ENCODE results near the gene CAPN15.

DNA sequence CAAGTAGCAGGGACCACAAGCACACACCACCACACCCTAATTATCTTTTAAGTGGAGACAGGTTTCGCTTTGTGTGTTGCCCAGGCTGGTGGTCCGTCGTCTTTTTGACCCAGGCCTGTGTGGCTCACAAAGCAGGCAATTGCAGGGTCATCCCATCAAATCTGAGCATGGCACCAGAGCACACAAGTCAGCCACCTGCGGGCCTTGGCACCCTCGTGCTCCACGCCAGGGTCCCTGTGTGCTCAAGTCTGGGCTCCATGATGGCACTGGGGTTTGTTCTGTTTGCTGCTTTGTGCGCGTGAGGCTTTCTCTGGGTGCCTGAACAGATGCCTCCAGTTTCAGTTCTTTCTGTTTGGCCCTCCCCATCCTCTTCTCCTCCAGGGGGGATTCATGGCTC is 2.4 kb upstream of the CAPN15 start:
- TF ChIP-seq, protein P1, sequence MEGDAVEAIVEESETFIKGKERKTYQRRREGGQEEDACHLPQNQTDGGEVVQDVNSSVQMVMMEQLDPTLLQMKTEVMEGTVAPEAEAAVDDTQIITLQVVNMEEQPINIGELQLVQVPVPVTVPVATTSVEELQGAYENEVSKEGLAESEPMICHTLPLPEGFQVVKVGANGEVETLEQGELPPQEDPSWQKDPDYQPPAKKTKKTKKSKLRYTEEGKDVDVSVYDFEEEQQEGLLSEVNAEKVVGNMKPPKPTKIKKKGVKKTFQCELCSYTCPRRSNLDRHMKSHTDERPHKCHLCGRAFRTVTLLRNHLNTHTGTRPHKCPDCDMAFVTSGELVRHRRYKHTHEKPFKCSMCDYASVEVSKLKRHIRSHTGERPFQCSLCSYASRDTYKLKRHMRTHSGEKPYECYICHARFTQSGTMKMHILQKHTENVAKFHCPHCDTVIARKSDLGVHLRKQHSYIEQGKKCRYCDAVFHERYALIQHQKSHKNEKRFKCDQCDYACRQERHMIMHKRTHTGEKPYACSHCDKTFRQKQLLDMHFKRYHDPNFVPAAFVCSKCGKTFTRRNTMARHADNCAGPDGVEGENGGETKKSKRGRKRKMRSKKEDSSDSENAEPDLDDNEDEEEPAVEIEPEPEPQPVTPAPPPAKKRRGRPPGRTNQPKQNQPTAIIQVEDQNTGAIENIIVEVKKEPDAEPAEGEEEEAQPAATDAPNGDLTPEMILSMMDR (IDR thresholded peaks at IDR 0.05): no peak
- TF ChIP-seq POLR2A (IDR thresholded peaks at IDR 0.05): no peak

All from right lobe of liver (tissue), 4 donors.